SK-N-DZ (cell line): Measurements from ENCODE around the gene COL3A1.

Experiments
- small RNA-seq, 2 experiments: library from RNA; depleted of rRNA; stranded (forward); fragments of <200 nt; gene quantifications; one replicate each; pipeline ENCODE3, GENCODE V24; 2014

COL3A1 gene

Small RNAs within 50 kb of the gene (small RNA-seq; reads per million reads assigned to genes)
- gene MIR1245A: 0 reads per million in 2 experiments
